HFFc6 (cell line): ENCODE data around the gene CMKLR1. TPM values are rescaled to one million over a fixed set of nuclear protein-coding genes. Genes with fewer than 3 reads are reported as not detected.

Experiments
- DNase-seq: peaks from one replicate; pipeline ENCODE4 v3.0.0-alpha.2; 2018
- H3K27ac Mint-ChIP-seq: 2 replicates; pipeline ENCODE4 v1.8.0; 2020; ENCODE audit warnings: mild to moderate bottlenecking, mixed read lengths
- H3K27me3 Mint-ChIP-seq: 2 replicates; pipeline ENCODE4 v1.8.0; 2021; ENCODE audit warnings: mild to moderate bottlenecking, moderate library complexity, mixed read lengths; ENCODE audit not compliant: insufficient read depth
- H3K36me3 Mint-ChIP-seq: 2 replicates; pipeline ENCODE4 v1.8.0; 2021; ENCODE audit warnings: low read depth, mixed read lengths
- H3K4me1 Mint-ChIP-seq: 2 replicates; pipeline ENCODE4 v1.8.0; 2020; ENCODE audit warnings: low read depth, mixed read lengths
- H3K4me3 Mint-ChIP-seq: 2 replicates; pipeline ENCODE4 v1.8.0; 2020; ENCODE audit warnings: mild to moderate bottlenecking, moderate library complexity, mixed read lengths
- H3K9me3 Mint-ChIP-seq: 2 replicates; pipeline ENCODE4 v1.8.0; 2020; ENCODE audit warnings: mild to moderate bottlenecking, mixed read lengths
- CTCF ChIP-seq: fragments of 200-600 bp; sonication (generic); IDR thresholded peaks from 2 replicates; pipeline ENCODE4 v1.5.0; 2021; ENCODE audit warnings: antibody characterized with exemption, mild to moderate bottlenecking
- total RNA-seq, 6 experiments: library from RNA; stranded (reverse); fragmentation: NEBNext Ultra II Directional; extraction: Animal tissue kit (Norgen Biotek cat#: 25700); gene quantifications; 2 replicates in 1 of 6; 3 replicates in 5 of 6; pipeline ENCODE4 v1.2.3, GENCODE V29; 2021

Gene CMKLR1
- total RNA-seq, 6 experiments from 2014 or later = not detected

GRCh38 chr12:108368089-108368488, 29.0 kb upstream of the CMKLR1 start:
- no peaks in the 10 kb centered on the region for H3K4me1 Mint-ChIP-seq
- no peak overlapping the region for H3K27ac Mint-ChIP-seq
- H3K4me3 Mint-ChIP-seq = no peak overlapping the region
- H3K36me3 Mint-ChIP-seq = peaks cover 6% of the 10 kb centered on the region; the same call in 1 of the 2 replicates
- H3K27me3 Mint-ChIP-seq = 0 out of 2 replicates have a peak, but pooled peaks cover 1% of the 10 kb centered on the region
- DNase-seq = no peak
- H3K9me3 Mint-ChIP-seq = peaks cover 43% of the 10 kb centered on the region
- no peak for TF ChIP-seq CTCF

GRCh38 chr12:108367436-108367835, 28.3 kb upstream of the CMKLR1 start:
- Mint-ChIP-seq H3K27ac (no peak overlapping the region), H3K4me3 (no peak overlapping the region), H3K36me3 (peaks cover 1% of the 10 kb centered on the region; the same call in 1 of the 2 replicates), H3K4me1 (no peaks in the 10 kb centered on the region), H3K9me3 (peaks cover 43% of the 10 kb centered on the region), H3K27me3 (0 out of 2 replicates have a peak, but pooled peaks cover 1% of the 10 kb centered on the region)
- TF ChIP-seq CTCF = no peak
- no peak for DNase-seq

- no peaks in the 10 kb centered on the region for H3K36me3 Mint-ChIP-seq
- no peak for TF ChIP-seq CTCF
- H3K4me3 Mint-ChIP-seq = no peak overlapping the region
- H3K4me1 Mint-ChIP-seq = no peaks in the 10 kb centered on the region
- H3K27ac Mint-ChIP-seq = no peak overlapping the region
- H3K27me3 Mint-ChIP-seq = 0 out of 2 replicates have a peak, but pooled peaks cover 1% of the 10 kb centered on the region
- peaks cover 46% of the 10 kb centered on the region for H3K9me3 Mint-ChIP-seq
- no peak for DNase-seq
These were observed 26.2 kb upstream of the CMKLR1 start for GRCh38 chr12:108365324-108365723.

DNA sequence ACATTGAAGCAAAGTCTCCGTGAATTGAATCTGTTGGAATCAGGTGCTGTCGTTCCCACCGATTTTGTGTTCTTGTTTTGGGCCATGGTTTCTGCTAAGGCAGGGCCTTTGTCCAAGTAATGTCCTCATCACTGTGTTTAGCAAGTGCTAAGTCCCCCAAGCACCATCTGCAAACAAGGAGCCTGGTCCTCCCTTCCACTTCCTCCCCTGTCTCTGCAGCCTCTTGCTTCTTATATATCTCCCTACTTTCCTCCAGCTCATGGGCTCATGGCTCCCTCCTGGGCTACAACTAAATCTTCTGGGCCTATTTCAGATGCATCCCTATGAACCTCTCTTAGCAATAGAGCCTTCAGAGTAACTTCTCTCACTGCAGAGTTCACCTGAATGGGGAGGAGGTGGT, 25.8 kb upstream of the CMKLR1 start:
- no peak overlapping the region for H3K27ac Mint-ChIP-seq

DNA sequence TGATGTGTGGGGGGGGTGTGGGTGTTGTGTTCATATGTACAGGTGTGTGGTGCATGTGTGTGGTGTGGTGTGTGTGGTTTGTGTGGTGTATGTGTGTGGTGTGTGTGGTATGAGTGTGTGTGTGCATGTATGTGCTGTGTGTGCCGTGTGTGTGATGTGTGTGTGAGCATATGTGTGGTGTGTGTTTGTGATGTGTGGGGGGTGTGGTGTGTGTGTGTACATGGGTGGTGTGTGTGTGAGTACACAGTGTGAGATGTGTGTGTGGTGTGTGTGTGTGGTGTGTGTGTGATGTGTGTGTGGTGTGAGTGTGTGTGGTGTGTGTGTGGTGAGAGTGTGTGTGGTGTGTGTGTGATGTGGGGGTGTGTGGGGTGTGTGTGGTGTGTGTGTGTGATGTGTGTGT, 24.5 kb upstream of the CMKLR1 start:
- Mint-ChIP-seq H3K27me3 (no peaks in the 10 kb centered on the region), H3K36me3 (no peaks in the 10 kb centered on the region), H3K4me3 (no peak overlapping the region), H3K27ac (no peak overlapping the region), H3K9me3 (peaks cover 58% of the 10 kb centered on the region), H3K4me1 (no peaks in the 10 kb centered on the region)
- TF ChIP-seq CTCF = no peak
- DNase-seq = no peak

More for the DNA sequence above, 25.8 kb upstream of the CMKLR1 start:
- H3K9me3 Mint-ChIP-seq = peaks cover 49% of the 10 kb centered on the region
- no peak for TF ChIP-seq CTCF
- H3K4me3 Mint-ChIP-seq = no peak overlapping the region
- no peak for DNase-seq
- 0 out of 2 replicates have a peak, but pooled peaks cover 1% of the 10 kb centered on the region for H3K27me3 Mint-ChIP-seq
- H3K4me1 Mint-ChIP-seq = no peaks in the 10 kb centered on the region
- H3K36me3 Mint-ChIP-seq = no peaks in the 10 kb centered on the region

DNA sequence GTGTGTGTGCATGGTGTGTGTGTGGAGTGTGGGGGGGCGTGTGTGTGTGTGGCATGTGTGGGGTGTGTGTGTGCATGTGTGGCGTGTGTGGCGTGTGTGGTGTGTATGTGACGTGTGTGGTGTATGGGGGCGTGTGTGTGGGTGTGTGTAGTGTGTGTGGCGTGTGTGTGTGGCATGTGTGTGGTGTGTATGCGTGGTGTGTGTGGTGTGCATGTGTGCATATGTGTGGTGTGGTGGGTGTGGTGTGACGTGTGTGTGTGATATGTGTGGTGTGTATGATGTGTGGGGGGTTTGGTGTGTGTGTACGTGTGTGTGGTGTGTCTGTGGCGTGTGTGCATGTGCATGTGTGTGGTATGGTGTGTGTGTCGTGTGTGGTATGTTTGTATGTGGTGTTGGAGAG, 24.1 kb upstream of the CMKLR1 start:
- peaks cover 62% of the 10 kb centered on the region for H3K9me3 Mint-ChIP-seq
- no peaks in the 10 kb centered on the region for H3K36me3 Mint-ChIP-seq
- H3K4me3 Mint-ChIP-seq = no peak overlapping the region
- DNase-seq = no peak
- H3K4me1 Mint-ChIP-seq = no peaks in the 10 kb centered on the region
- H3K27me3 Mint-ChIP-seq = no peaks in the 10 kb centered on the region; the same call in 1 of the 2 replicates
- no peak overlapping the region for H3K27ac Mint-ChIP-seq
- no peak for TF ChIP-seq CTCF
